NCI-H187 treated with DMSO at 0.1 percent for 48 hours (cell line): ENCODE measurements around the gene ZSWIM3.

Experiments used
- DNase-seq: peaks from one replicate; lab custom pipeline; 2025; lab: John Stamatoyannopoulos, UW

ZSWIM3 gene

GRCh38 chr20:45833030-45833882 is 24.2 kb upstream of the ZSWIM3 start, which contains the start of gene SNX21:
TSS of gene SNX21 (plus strand) at chr20:45833799. CDS start at chr20:45833920, 121 bp downstream.
- no peak for DNase-seq

- DNase-seq, result no peak
Observed at GRCh38 chr20:45833883-45834796, 23.3 kb upstream of the ZSWIM3 start.

- DNase-seq, result no peak
Observed at GRCh38 chr20:45834797-45835161, 22.6 kb upstream of the ZSWIM3 start.

- DNase-seq, result no peak
Observed at GRCh38 chr20:45835329-45835765, 22.1 kb upstream of the ZSWIM3 start.

- DNase-seq, result no peak
Observed at GRCh38 chr20:45835825-45836224, 21.6 kb upstream of the ZSWIM3 start.

- DNase-seq, result no peak
Observed at GRCh38 chr20:45836841-45837240, 20.6 kb upstream of the ZSWIM3 start.

GRCh38 chr20:45840700-45841198 is 16.7 kb upstream of the ZSWIM3 start:
- no peak for DNase-seq

GRCh38 chr20:45841407-45842129 is 15.8 kb upstream of the ZSWIM3 start:
- DNase-seq, result no peak

GRCh38 chr20:45842169-45842812 is 15.1 kb upstream of the ZSWIM3 start:
- no peak for DNase-seq

- DNase-seq, result no peak
Observed at GRCh38 chr20:45843506-45843905, 13.9 kb upstream of the ZSWIM3 start.

- no peak for DNase-seq
Observed at GRCh38 chr20:45845452-45845851, 12.0 kb upstream of the ZSWIM3 start.

GRCh38 chr20:45848421-45848820 is 9.0 kb upstream of the ZSWIM3 start:
- DNase-seq, result no peak

GRCh38 chr20:45848969-45849582 is 8.3 kb upstream of the ZSWIM3 start:
- no peak for DNase-seq

GRCh38 chr20:45850238-45850637 is 7.2 kb upstream of the ZSWIM3 start:
- DNase-seq, result no peak

GRCh38 chr20:45850926-45851325 is 6.5 kb upstream of the ZSWIM3 start:
- no peak for DNase-seq

- DNase-seq, result no peak
Observed at GRCh38 chr20:45851501-45851900, 5.9 kb upstream of the ZSWIM3 start.

- no peak for DNase-seq
Observed at GRCh38 chr20:45852326-45852725, 5.1 kb upstream of the ZSWIM3 start.

- DNase-seq, result no peak
Observed at GRCh38 chr20:45853484-45853883, 3.9 kb upstream of the ZSWIM3 start.

- DNase-seq, result no peak
Observed at GRCh38 chr20:45857882-45858216, 435 bp downstream of the ZSWIM3 start.

GRCh38 chr20:45859916-45860315 is 2.5 kb downstream of the ZSWIM3 start:
- DNase-seq, result no peak

- no peak for DNase-seq
Observed at GRCh38 chr20:45860560-45861220, 3.3 kb downstream of the ZSWIM3 start.
